Measurements from ENCODE around the gene IER3.
"Not testable (repeated sequence)": the region's sequence is repeated elsewhere in the genome, so short reads cannot be mapped to it uniquely, and the experiment has no call there.

IER3 gene

GRCh38 chr6:30747300-30747687 is 2.9 kb upstream of the IER3 start:
- DNase-seq = no peak

GRCh38 chr6:30743099-30744053 is 971 bp downstream of the IER3 start:
- DNase-seq = peak; percentile 52

DNA sequence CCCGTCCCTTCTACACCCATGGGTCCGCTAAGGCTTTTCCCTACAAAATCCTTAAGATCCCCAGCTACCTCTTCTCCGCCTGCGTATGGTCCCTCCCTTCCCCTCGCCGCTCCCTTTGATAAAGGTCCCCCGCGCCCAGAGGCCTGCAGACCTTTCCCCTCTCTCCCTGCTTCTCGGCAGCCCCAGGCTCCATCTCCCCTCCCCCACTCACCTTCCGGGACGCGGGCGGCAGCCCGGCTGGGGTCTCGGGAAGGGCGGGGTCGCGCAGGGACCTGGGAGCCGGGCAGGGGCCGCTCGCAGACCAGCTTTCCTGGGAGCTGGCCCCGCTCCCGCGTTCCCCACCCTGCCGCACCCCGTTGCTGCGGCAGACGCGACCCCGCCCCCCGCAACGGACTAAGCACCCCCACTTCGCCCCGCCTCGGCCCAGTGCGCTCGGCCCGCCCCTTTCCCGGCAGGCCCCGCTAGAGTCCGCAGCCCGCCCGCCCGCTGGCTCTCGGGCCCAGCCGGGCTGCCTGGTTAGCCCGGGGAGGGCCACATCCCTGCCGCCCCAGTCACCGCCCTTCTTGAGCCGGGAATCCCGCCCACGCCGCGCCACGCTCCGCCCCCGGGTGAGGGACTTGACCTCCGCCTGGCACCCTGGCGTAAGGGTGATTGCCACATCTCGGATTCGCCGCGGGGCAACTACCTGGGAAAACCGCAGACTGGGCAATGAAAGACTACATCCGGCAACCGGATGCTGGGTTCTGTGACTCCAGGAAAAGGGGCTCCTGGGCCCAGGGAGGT is 1.8 kb downstream of the IER3 start, which contains the start of gene FLOT1:
Gene FLOT1 (minus strand): TSS at position 372 of the 783 bp plus-strand sequence. CDS start 498 bp downstream, outside the sequence.
- DNase-seq = peak; percentile 91

DNA sequence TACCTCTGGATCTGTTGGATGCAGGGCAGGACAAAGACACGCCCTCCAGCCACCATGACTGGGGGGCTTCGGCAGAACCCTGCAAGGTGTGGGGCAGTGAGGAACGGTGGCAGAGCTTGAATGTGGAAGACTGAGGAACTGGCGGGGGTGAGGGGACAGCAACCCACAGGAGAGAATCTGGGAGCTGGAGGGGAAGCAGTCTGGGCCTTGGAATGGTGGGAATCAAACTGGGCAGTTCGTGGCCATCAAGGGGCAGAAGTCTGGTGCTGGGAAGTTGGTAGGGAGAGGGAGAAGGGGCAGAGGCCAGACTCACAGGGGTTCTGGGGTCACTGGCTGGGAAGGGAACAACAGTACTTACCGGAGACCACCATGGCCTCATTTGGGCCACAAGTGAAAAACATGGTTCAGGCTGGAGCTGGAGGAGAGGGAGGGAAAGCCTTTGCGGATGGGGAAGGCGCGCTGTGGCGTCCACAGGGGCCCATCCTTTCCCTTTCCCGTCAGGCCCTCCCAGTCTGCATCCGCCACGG is 2.5 kb downstream of the IER3 start:
- no peak for DNase-seq

DNA sequence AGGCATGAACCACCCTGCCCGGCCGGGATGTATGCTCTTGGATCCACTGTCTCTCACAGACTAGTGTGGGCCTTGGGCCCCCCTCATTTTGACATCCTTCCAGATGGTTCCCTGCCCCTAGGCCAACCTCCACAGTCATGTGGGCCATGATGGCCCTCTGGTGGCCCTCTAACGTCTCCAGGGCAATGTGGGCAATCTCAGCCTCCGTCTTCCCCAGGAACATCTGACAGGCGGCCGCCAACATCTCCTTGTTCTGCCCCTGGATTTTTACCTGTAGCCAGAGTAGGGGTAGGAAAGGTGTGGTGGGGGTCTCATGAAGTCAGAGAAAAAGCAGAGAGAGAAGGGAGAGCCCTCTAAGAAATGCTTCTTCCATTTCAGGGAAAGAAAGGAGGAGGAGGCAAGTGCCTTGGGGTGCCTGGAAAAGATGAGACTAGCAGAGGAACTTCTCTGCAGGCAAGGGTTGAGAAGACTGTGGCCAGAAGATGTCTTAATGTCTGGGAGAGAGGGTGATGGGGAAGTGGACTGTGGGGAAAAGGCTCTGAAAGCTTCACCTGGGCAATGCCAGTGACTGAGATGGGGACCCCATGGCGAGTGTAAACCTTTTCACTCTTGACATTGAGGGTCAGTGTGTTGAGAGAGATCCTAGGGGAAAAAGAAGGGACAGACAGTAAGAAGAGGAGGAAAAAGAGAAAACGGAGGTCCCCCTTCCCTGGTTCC is 3.1 kb downstream of the IER3 start:
- DNase-seq = no peak

DNA sequence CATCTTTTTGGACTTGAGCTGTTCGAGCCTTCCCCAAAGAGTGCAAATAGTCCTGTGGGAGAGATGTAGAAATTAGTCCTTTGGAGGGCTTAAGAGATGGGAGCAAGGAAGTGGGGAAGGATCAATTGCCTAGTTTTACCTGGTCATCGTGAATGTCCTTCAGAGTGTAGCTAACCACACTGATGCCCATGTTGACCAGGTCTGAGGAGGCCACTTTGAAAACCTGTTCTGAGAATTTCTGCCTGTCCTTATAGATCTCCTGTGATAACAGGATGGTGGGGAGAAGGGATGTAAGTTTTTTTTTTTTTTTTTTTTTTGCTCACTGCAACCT is 3.8 kb downstream of the IER3 start:
- DNase-seq = no peak

GRCh38 chr6:30738532-30738931 is 5.8 kb downstream of the IER3 start:
- DNase-seq = no peak

DNA sequence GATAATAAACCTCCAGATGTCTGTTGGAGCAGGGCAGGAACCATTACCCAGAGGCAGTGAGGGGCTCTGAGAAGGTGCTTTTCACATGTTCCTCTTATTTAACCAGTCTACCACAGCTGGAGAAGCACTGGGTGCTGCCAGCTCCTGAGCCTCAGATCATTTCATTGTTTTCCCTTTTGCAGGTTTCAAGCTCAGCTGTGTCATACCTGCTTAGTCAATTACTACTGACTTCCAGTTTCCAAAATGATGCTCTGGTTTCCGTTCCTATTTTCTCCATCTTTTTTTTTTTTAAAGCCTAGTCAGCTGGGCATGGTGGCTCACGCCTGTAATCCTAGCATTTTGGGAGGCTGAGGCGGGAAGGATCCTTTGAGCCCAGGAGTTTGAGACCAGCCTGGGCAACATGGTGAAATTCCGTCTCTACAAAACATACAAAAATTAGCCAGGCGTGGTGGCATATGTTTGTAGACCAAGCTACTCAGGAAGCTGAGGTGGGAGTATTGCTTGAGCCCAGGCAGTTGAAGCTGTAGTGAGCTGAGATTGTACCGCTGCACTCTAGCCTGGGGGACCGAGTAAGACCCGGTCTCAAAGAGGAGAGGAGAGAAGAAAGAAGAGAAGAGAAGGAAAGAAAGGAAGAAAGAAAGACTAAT is 8.6 kb downstream of the IER3 start:
- no peak for DNase-seq

- no peak for DNase-seq
These were observed 12.0 kb downstream of the IER3 start for GRCh38 chr6:30732237-30732943.

DNA sequence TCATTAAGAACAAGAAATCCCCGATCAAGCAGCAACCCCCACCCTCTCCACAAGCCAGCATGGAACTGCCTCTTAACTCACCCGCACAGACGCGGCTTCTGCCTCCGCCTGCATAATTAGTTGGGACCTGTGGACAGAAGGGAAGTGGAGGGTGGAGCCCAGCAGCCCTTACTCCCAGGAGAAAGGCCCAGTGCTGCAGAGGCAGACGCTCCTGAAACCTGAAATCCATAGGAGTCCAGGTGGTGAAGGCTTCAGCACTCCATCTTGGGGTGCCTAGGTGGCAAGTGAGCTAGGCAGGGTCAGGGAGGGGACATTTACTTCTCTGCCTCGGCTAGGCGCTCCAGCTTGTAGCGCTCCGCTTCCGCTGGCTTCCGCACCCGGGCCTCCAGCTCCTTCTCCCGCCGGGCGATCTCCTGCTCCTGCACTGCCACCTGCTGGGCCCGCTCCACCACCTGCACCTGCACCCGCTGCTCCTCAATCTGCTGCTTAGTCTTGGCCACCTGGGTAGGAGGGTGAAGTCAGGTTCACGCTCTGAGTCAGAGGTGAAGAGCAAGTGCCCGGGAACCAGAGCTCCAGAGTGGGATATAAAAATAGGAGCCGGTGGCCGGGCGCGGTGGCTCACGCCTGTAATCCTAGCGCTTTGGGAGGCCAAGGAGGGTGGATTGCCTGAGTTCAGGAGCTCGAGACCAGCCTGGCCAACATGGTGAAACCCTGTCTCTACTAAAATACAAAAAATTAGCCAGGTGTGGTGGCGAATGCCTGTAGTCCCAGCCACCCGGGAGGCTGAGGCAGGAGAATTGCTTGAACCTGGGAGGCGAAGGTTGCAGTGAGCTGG is 13.5 kb downstream of the IER3 start:
- peak; percentile 83 for DNase-seq

GRCh38 chr6:30727920-30728553 is 16.3 kb downstream of the IER3 start:
- DNase-seq = peak; percentile 16

DNA sequence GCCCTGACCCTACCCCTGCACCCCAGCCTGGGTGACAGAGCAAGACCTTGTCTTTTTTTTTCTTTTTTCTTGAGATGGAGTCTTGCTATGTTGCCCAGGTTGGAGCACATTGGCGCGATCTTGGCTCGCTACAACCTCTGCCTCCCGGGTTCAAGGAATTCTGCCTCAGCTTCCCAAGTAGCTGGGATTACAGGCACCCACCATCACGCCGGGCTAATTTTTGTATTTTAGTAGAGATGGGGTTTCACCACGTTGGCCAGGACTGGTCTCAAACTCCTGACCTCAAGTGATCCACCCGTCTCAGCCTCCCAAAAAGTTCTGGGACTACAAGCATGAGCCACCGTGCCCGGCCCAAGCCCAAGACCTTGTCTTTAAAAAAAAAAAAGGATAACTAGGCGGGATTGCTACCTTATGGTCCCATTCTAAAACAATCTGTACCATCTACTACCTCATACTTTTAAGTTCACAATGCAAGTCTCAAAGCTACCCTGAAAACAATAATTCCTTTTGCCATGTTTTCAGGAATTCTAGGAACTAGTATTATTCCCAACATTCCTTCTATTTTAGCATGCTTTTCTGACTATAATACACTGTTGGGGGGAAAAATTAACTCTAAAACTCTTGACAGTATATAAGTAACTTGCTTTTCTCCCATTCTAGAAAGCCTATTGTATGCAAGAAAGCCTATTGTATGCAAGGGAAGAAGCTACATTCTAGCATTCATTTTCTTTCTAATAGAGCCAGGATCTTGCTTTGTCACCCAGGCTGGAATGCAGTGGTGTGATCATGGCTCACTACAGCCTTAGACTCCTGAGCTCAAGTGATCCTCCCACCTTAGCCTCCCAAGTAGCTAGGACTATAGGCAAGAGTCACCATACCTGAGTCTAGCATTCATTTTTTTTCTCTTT is 17.6 kb downstream of the IER3 start:
- peak; percentile 14 for DNase-seq

DNA sequence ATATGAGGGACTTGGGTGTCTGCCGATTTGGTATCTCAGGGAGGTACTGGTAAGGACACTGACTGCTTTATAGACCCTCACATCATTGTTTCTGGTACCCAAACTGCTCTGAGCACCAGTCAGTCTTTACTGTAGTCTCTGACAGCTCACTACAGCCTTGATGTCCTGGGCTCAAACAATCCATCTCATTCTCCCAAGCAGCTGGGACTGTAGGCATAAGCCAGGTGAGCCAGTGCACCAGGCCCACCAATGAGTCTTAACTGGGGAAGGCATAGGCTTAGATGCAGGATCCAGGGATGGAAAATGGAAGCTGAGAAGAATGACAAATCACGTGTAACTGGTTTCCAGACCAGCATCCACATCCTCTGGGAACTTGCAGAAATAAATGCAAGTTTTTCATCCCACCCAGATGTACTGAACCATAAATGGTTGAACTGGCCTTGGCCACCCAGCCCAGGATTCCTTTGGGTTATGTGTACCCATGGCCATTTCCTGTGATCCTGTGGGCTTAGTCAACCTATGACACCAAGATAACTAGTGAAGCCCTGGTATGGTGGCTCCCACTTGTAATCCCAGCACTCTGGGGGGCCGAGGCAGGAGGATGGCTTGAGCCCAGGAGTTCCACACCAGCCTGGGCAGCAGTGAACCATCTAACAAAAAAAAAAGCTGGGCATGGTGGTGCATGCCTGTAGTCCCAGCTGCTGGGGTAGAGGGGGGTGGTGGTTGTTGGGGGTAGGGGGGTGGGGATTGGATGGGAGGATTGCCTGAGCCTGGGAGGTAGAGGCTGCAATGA is 18.4 kb downstream of the IER3 start:
- DNase-seq = peak; percentile 50

- peak; percentile 33 for DNase-seq
These were observed 19.3 kb downstream of the IER3 start for GRCh38 chr6:30724906-30725667.

- DNase-seq = not testable (repeated sequence)
These were observed 20.3 kb downstream of the IER3 start for GRCh38 chr6:30723843-30724741.

GRCh38 chr6:30723159-30723842 is 21.0 kb downstream of the IER3 start:
- not testable (repeated sequence) for DNase-seq

All from eye (tissue), 1 donor.